ENCODE measurements around the gene PTPA.

Gene PTPA

DNA sequence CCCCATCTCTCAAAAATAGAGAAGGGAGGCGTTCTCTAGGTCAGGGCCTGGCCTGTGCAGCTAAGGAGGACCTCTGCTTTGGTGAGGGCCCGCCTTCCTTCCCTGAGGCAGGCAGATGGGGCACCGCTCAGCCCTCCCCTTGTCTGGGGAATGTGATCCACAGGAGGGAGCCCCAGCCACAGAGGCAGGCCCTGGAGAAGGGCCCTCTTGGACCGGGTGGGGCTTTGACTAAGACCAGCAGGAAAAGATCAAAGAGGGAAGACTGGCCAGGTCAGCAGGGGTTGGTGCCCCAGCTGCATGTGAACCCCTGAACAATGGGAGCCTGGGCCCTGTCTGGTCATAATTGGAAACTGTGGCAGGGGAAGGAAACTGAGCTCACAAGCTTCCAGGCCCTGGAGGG, 21.9 kb downstream of the PTPA start:
- peaks cover 29% of the 10 kb centered on the region for H3K36me3 Mint-ChIP-seq (ENCODE audit: low read depth)
- H3K4me1 Mint-ChIP-seq (ENCODE audit: low read depth): peaks cover 8% of the 10 kb centered on the region
- no peak overlapping the region for H3K4me3 Mint-ChIP-seq
- H3K9me3 Mint-ChIP-seq: no peaks in the 10 kb centered on the region
- H3K27ac Mint-ChIP-seq: no peak overlapping the region
- no peaks in the 10 kb centered on the region for H3K27me3 Mint-ChIP-seq (ENCODE audit: low read depth)

DNA sequence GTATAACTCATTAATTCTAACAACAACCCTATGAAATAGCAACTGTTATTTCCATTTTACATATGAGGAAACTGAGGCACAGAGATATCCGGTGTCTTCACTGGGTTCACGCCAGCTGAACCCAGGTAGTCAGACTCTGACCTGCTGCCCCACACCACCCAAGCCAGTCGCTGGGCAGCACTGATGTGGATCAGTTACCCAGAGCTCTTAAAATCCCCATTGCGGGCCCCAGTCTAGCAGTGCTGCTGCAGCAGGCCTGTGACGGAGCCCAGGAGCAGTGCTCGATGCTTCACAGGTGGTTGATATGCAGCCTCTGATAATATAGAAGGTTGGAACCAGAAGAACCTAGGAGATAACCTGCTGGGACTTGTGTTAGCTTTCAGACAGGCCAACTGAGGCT, 24.3 kb downstream of the PTPA start:
- no peaks in the 10 kb centered on the region for H3K9me3 Mint-ChIP-seq
- no peak overlapping the region for H3K4me3 Mint-ChIP-seq
- H3K27ac Mint-ChIP-seq: no peak overlapping the region
- H3K4me1 Mint-ChIP-seq (ENCODE audit: low read depth): peaks cover 19% of the 10 kb centered on the region
- peaks cover 28% of the 10 kb centered on the region for H3K36me3 Mint-ChIP-seq (ENCODE audit: low read depth)
- H3K27me3 Mint-ChIP-seq (ENCODE audit: low read depth): no peaks in the 10 kb centered on the region

DNA sequence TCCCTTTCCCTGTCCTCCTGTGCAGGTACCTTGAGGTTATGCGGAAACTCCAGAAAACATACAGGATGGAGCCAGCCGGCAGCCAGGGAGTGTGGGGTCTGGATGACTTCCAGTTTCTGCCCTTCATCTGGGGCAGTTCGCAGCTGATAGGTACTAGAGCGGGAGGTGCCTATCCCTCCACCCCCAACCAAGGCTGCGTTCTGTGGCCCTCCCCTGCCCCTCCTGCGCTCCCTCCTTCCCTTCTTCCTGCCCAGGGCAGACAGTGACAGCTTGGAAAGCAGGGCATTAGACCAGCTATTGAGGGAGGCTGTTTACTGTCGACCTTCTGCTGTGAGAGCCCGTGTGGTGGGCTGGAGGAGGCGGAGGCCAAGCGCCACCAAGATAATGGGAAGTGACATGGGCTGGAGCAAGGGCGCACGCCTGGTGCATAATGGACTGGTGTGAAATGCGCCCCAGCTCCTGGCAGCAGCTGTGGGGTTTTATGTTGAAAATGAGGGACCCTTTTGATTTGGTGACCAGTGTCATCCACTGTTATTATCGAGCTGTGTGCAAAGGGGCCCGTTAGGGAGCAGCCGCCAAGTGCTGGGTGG, 25.3 kb downstream of the PTPA start:
- Mint-ChIP-seq H3K4me1 (ENCODE audit: low read depth) (peaks cover 26% of the 10 kb centered on the region), H3K4me3 (no peak overlapping the region), H3K9me3 (no peaks in the 10 kb centered on the region), H3K27ac (no peak overlapping the region), H3K36me3 (ENCODE audit: low read depth) (peaks cover 18% of the 10 kb centered on the region), H3K27me3 (ENCODE audit: low read depth) (no peaks in the 10 kb centered on the region)

DNA sequence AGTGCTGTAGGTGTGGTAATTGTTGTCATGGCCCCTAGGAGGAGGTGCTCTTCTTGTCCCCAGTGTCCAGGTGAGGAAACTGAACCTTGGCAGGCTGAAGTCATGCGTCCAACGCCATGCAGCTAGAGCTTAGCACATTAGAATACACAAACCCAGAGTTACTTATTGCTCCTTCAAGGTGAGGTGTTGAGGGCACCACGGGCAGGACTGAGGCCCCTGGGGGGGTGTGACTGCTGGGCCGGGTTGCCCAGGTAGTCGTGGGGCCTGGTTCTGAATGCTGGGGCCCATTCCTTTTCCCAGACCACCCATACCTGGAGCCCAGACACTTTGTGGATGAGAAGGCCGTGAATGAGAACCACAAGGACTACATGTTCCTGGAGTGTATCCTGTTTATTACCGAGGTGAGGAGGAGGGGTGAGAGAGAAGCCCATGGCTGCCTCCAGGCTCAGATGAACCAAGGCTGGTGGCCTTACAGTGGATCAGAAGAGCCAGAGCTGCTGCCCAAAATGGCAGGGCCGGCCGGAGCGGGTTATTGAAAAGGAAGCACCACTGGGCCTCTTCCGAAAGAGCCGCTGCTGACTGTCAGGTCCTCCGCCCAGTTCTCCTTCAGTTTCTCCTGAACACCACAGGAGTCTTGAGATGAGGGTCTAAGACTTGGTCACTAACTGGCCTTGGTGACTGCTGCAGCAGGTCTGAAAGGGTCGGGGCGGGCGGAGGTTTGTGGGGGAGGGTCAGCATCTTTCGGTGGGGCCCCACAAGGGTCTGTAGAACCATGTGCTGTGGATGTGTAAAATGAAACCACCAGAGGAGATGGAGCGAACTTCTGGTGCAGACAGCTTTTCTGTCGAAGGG, 26.3 kb downstream of the PTPA start:
- Mint-ChIP-seq H3K36me3 (ENCODE audit: low read depth) (peaks cover 15% of the 10 kb centered on the region), H3K4me1 (ENCODE audit: low read depth) (peaks cover 25% of the 10 kb centered on the region), H3K9me3 (no peaks in the 10 kb centered on the region), H3K27ac (peak overlapping the region; percentile 19), H3K27me3 (ENCODE audit: low read depth) (no peaks in the 10 kb centered on the region), H3K4me3 (no peak overlapping the region)

DNA sequence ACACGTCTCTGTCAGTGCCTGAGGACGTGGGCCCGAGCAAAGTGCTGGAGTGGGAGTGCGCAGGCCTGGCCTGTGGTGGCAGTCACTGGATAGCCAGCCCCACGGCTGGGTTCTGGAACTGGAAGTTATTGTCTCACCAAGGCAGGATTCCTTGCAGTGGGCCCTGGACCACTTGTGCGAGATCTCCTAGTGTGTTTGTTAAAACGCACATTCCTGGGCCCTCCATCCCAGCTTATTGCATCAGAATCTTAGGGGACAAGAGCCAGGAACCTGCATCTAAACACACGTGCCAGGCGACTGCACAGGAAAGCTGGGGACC, 26.9 kb downstream of the PTPA start:
- H3K36me3 Mint-ChIP-seq (ENCODE audit: low read depth): peaks cover 18% of the 10 kb centered on the region
- peaks cover 30% of the 10 kb centered on the region for H3K4me1 Mint-ChIP-seq (ENCODE audit: low read depth)
- no peak overlapping the region for H3K4me3 Mint-ChIP-seq

DNA sequence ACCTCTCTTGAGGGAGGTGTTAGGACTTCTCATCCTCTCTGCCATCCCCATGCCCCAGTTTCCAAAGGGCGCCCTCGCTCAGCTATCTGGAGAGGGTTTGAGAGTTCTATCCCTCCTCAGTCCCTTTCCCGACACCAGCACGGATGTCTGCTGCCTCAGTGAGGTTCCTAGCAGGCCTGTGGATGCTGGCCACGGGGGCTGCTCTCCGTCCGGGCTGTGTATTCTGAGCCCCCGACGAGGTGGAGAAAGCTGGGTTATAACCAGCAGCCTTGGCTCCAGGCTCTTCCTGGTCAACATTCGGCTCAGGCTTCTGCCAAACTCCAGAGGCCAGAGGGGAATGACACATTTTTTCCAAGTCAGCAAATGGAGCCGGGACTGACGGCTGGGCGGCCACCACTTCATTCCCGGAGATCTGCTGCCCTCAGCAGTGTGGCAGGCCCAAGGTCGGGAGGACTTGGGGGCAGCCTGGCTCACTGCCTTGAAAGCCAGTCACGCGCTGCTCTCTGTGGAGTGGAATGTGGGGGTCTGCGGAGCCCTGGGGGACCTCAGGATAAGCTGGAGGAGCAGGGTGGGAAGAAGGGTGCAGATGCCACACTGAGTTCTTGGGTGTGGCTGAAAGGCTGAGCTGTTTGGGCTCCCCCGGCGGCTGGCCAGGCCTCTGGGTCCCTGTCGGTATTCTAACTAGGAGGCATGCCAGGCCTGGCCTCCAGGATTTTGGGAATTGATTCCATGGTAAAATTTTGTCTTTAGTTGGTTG, 27.4 kb downstream of the PTPA start:
- Mint-ChIP-seq H3K4me1 (ENCODE audit: low read depth) (peaks cover 32% of the 10 kb centered on the region), H3K27ac (peak overlapping the region; percentile 90), H3K27me3 (ENCODE audit: low read depth) (no peaks in the 10 kb centered on the region), H3K4me3 (no peak overlapping the region), H3K9me3 (no peaks in the 10 kb centered on the region), H3K36me3 (ENCODE audit: low read depth) (peaks cover 18% of the 10 kb centered on the region)

More for the DNA sequence above, 26.9 kb downstream of the PTPA start:
- H3K27ac Mint-ChIP-seq: no peak overlapping the region
- H3K9me3 Mint-ChIP-seq: no peaks in the 10 kb centered on the region
- H3K27me3 Mint-ChIP-seq (ENCODE audit: low read depth): no peaks in the 10 kb centered on the region

DNA sequence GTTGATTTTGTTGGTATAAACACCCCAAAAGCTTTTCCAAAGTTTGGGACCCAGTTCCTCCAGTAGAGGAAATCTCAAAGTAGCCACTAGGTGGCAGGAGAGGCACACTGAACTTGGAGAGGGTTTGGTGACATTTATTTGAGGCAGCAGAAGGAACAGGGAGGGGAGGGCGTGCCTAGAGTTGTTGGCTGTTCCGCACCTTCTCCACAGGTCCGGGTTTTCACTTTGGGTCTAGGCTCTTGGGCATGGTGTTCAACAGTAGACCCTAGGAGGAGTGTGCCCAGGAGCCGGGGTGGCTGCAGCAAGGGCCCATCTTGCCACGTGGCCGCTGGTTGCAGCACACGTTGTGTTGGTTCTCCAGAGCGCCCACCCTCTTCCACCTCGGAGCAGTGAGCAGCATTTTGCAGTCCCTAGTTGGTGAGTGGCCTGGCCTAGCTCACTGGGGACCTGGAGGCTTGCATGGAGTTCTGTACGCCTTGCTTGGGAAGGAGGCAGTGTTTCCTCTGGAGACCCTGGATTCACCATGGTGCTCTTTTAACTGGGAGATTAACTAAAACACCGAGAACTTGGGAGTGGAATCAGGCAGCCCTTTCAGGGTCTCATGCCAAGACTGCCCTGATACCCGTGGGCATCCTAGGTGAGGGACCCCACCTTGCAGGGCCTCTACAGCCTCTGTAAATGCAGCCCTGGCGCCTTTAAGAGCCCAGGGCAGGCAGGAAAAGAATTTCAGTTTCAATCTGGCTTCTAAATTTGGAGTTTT, 28.2 kb downstream of the PTPA start:
- Mint-ChIP-seq H3K4me3 (peak overlapping the region; percentile 80), H3K9me3 (no peaks in the 10 kb centered on the region), H3K27me3 (ENCODE audit: low read depth) (no peaks in the 10 kb centered on the region), H3K4me1 (ENCODE audit: low read depth) (peaks cover 30% of the 10 kb centered on the region), H3K36me3 (ENCODE audit: low read depth) (peaks cover 21% of the 10 kb centered on the region), H3K27ac (peak overlapping the region; percentile 90)

DNA sequence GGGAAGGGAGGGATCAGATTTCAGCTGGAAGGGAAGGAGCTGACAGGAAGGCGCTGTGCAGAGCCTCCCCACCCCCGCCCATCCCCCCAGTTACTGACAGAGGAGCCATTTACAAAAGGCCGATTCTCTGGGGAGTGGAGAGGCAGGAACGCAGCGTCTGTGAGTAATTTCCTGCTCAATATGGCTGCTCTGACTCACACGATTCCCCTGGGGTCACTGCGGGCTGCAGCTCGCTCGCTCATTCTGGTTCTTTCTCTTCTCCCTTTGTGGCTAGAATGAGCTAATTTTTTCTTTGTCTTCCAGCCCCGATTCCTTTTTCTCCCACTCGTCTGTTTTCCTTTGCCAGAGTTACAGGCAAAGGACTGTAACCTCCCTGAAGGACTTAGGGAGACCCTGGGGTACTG, 28.8 kb downstream of the PTPA start:
- H3K27ac Mint-ChIP-seq: peak overlapping the region; percentile 90
- H3K27me3 Mint-ChIP-seq (ENCODE audit: low read depth): no peaks in the 10 kb centered on the region
- H3K36me3 Mint-ChIP-seq (ENCODE audit: low read depth): peaks cover 17% of the 10 kb centered on the region
- no peaks in the 10 kb centered on the region for H3K9me3 Mint-ChIP-seq
- peak overlapping the region; percentile 80 for H3K4me3 Mint-ChIP-seq
- peaks cover 30% of the 10 kb centered on the region for H3K4me1 Mint-ChIP-seq (ENCODE audit: low read depth)

DNA sequence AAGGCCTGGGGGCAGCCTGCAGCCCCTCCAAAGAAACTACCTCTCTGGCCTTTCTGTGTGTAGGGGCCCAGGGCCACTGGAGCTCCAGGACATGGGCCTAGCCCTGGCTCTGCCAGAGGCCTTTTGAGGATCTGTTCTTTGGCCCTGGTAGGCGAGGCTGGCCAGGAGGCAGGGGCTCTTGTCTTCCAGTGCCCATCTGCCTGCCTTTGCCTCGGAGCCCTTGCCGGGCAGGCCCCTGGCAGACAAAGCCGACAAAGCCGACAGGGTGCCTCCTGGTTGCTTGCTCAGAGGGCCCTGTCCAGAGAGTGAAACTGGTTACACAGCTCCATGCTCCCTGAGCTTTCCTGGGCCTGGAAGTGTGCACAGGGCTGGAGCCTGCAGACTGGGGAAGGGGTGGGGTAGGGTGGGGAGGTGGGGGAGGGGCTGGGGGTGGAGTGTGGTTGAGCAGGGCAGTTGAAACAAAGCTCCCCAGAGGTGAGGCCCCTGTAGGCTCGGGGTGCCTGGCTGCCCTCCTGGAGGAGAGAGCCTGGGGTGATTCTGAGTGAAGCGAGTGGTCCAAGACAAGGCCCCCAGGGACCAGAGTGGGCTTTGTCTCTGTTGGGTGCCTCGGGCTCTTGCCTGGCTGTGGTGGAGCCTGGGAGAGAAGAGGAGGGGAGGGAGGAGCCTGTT, 29.3 kb downstream of the PTPA start:
- H3K27ac Mint-ChIP-seq: peak overlapping the region; percentile 90
- no peaks in the 10 kb centered on the region for H3K27me3 Mint-ChIP-seq (ENCODE audit: low read depth)
- H3K4me3 Mint-ChIP-seq: peak overlapping the region; percentile 80
- peaks cover 17% of the 10 kb centered on the region for H3K36me3 Mint-ChIP-seq (ENCODE audit: low read depth)
- no peaks in the 10 kb centered on the region for H3K9me3 Mint-ChIP-seq
- H3K4me1 Mint-ChIP-seq (ENCODE audit: low read depth): peaks cover 30% of the 10 kb centered on the region

DNA sequence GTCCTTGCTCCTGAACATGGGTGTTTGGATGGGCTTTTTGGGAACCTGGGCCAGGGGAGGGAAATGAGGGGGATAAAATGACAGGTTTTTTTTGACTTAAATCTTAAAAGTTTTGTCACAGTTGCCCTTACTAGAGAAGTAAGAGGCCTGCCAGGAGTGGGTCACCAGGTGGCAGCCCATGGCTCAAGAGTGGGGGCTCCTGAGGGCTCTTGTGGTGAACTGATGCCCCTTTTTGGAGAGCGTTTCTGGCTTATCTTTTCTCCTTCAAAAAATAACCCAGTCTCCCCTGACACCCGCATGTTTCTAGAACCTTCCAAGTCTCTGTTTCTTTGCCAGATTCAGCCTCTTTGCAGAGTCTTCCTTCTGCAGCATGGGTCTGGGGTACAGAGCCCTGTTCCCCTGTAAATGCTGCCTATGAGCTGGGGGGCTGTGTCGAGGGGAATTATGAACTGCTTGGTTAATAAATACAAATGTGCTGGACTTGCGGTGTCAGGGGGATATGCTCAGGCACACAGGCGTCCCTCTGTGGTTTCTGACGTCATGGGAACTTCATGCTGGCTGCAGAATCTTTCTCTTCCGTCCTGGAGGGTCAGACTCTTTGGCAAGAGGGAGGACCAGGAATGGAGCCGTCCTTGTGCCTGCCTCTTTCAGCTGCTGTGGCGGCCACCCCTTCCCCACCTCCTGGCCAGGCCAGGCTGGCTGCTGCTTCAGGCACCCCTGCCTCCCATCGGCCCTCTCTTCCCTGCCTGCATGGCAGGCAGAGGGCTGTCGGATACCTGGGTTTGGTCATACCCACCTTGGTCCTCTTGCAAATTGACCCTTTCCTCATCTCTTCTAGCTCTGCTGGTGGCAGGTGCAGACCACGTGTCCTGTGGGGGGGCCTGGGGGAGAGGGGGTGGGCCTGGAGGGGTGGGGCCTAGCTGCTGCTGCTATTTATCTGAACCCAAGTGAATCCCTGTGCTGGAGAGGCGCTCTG, 30.1 kb downstream of the PTPA start:
- Mint-ChIP-seq H3K27ac (peak overlapping the region; percentile 90), H3K27me3 (ENCODE audit: low read depth) (no peaks in the 10 kb centered on the region), H3K36me3 (ENCODE audit: low read depth) (peaks cover 17% of the 10 kb centered on the region), H3K9me3 (no peaks in the 10 kb centered on the region), H3K4me1 (ENCODE audit: low read depth) (peaks cover 30% of the 10 kb centered on the region), H3K4me3 (peak overlapping the region; percentile 80)

DNA sequence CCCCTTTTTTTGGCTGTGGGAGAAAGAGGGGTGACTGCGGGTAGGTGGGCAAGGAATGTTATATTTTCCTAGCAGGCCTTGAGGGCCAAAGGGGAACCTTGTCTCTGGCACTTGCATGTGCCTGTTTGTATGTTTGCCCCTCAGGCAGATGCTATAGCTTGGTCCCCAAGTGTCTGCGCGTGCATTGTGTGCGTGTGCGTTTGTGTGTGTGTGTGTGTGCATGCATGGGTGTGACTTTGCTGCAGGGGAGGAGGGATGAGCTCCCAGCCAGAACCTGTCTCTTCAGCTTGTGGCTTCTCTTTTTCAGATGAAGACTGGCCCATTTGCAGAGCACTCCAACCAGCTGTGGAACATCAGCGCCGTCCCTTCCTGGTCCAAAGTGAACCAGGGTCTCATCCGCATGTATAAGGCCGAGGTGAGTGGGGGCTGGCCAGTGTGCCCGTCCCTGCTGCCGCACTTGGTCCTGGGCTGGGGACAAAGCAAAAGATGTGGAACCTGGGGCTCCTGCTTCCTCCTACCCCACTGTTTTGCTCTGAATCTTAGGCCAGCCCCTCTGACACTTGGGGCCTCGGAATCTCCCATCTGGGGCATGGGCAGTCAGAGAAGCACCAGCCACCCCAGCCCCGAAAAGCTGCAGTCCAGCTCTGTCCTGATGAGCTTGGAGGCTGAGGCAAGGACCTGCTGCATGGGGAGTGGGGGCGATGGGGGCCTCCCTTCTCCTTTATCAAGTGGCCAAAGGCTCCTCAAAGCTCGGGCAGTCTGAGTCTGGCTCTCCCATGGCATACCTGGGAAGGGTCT, 31.1 kb downstream of the PTPA start:
- H3K4me1 Mint-ChIP-seq (ENCODE audit: low read depth): peaks cover 30% of the 10 kb centered on the region

DNA sequence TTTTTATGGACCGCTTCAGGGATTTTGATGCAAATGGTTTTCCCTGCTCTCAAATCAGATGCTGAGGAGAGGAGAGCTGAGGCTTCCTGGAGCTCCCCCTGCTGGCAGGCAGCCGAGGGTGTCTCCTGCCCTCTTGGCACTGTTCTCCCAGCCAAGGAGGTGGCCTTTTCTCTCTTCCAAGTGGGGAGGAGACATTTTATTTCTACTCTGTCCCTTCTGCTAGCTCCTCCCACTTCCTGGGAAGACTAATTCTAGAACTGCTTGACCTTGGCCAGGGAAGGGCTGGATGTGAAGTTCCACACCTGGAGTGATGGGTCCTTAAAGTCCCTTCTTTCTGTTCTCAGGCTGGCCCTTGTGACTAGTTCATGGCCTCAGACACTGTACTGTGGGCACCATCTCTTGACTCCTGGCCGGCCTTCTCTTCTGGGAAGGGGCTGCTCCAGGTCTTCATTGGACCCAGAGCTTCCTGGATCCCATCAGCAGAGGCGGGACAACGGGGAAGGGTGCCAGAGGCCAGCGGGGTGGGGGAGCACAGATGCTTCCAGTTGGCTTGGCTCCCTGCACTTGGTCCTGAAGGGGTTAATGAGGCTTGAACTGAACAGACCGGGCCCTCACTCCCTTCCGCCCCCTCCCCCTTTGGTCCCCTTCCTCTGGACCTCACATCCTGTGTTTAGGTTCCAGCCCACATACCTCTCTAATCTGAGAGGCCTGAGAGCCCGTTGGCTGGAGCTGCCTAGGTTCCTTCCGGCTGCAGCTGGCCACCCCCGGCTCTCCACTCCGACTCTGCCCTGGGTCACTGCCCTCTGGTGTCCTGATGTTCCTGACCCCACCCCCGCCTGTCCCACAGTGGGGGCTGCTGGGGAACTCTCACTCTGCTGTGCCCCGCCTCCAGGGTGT, 32.1 kb downstream of the PTPA start:
- Mint-ChIP-seq H3K27me3 (ENCODE audit: low read depth) (no peaks in the 10 kb centered on the region), H3K27ac (peak overlapping the region; percentile 74), H3K9me3 (no peaks in the 10 kb centered on the region), H3K4me1 (ENCODE audit: low read depth) (peaks cover 30% of the 10 kb centered on the region), H3K4me3 (peak overlapping the region; percentile 40), H3K36me3 (ENCODE audit: low read depth) (peaks cover 11% of the 10 kb centered on the region)

More for the DNA sequence above, 31.1 kb downstream of the PTPA start:
- Mint-ChIP-seq H3K27me3 (ENCODE audit: low read depth) (no peaks in the 10 kb centered on the region), H3K9me3 (no peaks in the 10 kb centered on the region), H3K4me3 (no peak overlapping the region), H3K36me3 (ENCODE audit: low read depth) (peaks cover 13% of the 10 kb centered on the region), H3K27ac (peak overlapping the region; percentile 74)

All from T-helper 1 cell treated with Interleukin-12 subunit alpha and Interleukin-12 subunit beta and Interleukin-4 antibody, amounts not matched to agents 30 μg/mL and 1 μg/mL, for 36 hours (primary cell).